Right lobe of liver (tissue), 4 donors: ENCODE results near the gene RAB10.

Experiments
- CTCF ChIP-seq, 4 donors: fragments of 200-600 bp in 3 of 4; fragments of 450-650 bp in 1 of 4; IDR thresholded peaks; one replicate each; pipeline versions ENCODE4 v1.5.1 to v1.8.0; 2016 to 2022; ENCODE audit warnings: antibody characterized with exemption in 4 of 4, mild to moderate bottlenecking in 2 of 4
- POLR2A ChIP-seq: fragments of 450-650 bp; IDR thresholded peaks from one replicate; pipeline ENCODE4 v1.6.1; 2017; ENCODE audit warnings: antibody characterized with exemption, mild to moderate bottlenecking
- donor health status: DM: no; HTN: no; CAD: no.
- donor health status: DM: no; HTN: no; CAD: no.
- donor health status: DM: no; HTN: yes; CAD: no.

GRCh38 chr2:26162963-26163362, 129.1 kb downstream of the RAB10 start:
- no peak for TF ChIP-seq CTCF (IDR thresholded peaks at IDR 0.05)
- TF ChIP-seq POLR2A = no peak
